Measurements from ENCODE around the gene SNX21. TPM values are rescaled to one million over a fixed set of nuclear protein-coding genes. Genes with fewer than 3 reads are reported as not detected.
A peak's percentile ranks its signal among the peaks of the same experiment; 100 is the strongest.

The SNX21 gene
- total RNA-seq, 8 experiments from 2014 or later: 7.6 to 42.1 (median 15.8) TPM

DNA sequence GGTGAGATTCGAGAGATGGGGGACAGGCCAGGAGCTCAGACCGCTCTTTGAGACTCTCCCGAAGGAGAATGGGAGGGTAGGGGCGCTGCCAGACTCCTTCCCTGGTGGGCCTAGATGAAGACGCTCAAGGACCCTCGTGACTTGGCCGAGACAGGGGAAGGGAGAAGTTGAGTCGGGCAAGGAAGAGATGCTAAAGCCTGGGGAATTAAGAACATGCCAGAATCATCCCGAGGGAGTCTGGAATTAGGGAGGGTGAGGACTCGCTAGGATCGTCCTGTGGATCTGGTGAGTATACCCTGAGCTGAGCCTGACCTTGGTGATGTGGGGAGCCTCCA, 20.6 kb upstream of the SNX21 start:
- in situ Hi-C loops (cut with MboI; ENCODE audit: low pct_unique_long_range_greater_than_20kb in 2 of 9, low sequenced_read_pairs in 9 of 9, unreplicated experiment in 9 of 9): no loop called here
- no peak for ATAC-seq (replicated peaks in 6 of 8)
- H3K4me3 ChIP-seq: peak overlapping the region in 4 of 5 donors; percentile 30 to 62 (median 44)
- 0% methylated on average over 2 to 4 of the region's 11 CpGs; no CpG with 5 or more reads in 8 of the 10 experiments for WGBS, 10 experiments
- H3K4me1 ChIP-seq (replicated peaks in 1 of 2): peaks cover 0 to 6% of the 10 kb centered on the region in 2 donors
- H3K27ac ChIP-seq: peak overlapping the region in 1 of 2 donors; percentile 50

- H3K4me3 ChIP-seq: peak overlapping the region in 1 of 5 donors; percentile 62
- in situ Hi-C loops (cut with MboI; ENCODE audit: low pct_unique_long_range_greater_than_20kb in 2 of 9, low sequenced_read_pairs in 9 of 9, unreplicated experiment in 9 of 9): no loop called here
- peaks cover 0 to 6% of the 10 kb centered on the region in 2 donors for H3K4me1 ChIP-seq (replicated peaks in 1 of 2)
- no peak overlapping the region for H3K27ac ChIP-seq
- no peak for ATAC-seq (replicated peaks in 6 of 8)
- WGBS, 10 experiments: 20 to 65% (median 52%) methylated on average over 2 to 6 of the region's 7 CpGs; no CpG with 5 or more reads in 5 of the 10 experiments
These were observed 20.1 kb upstream of the SNX21 start for GRCh38 chr20:45813489-45813888.

GRCh38 chr20:45814314-45814713, 19.3 kb upstream of the SNX21 start:
- H3K4me1 ChIP-seq (replicated peaks in 1 of 2): peaks cover 0 to 6% of the 10 kb centered on the region in 2 donors
- in situ Hi-C loops (cut with MboI; ENCODE audit: low pct_unique_long_range_greater_than_20kb in 2 of 9, low sequenced_read_pairs in 9 of 9, unreplicated experiment in 9 of 9): no loop called here
- ATAC-seq (replicated peaks in 6 of 8): no peak
- 80 to 100% (median 100%) methylated on average over 1 of the region's 3 CpGs; no CpG with 5 or more reads in 3 of the 10 experiments for WGBS, 10 experiments
- no peak overlapping the region for H3K4me3 ChIP-seq
- no peak overlapping the region for H3K27ac ChIP-seq

DNA sequence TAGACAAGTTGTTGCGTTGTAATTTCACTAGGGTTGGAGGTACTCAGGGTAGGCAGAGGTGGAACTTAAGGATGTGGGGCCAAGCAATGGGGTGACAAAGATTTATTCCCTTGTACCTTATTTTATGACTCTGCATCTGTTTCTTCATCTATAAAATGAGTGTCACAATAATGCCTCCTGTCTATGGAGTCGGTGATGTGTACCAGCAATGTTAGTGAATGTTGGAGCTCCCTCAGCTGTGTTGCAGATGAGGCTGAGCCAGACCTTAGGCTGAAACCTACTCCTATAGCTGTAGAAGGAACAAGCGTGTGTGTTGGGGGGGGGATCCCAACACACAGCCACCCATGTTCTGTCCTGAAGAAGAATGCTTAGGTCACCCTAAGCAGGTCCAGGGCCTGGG, 16.6 kb upstream of the SNX21 start:
- in situ Hi-C loops (cut with MboI; ENCODE audit: low pct_unique_long_range_greater_than_20kb in 2 of 9, low sequenced_read_pairs in 9 of 9, unreplicated experiment in 9 of 9): no loop called here
- Histone ChIP-seq H3K4me3 (no peak overlapping the region), H3K4me1 (replicated peaks in 1 of 2) (peaks cover 0 to 2% of the 10 kb centered on the region in 2 donors), H3K27ac (no peak overlapping the region)
- ATAC-seq (replicated peaks in 6 of 8): no peak
- 83 to 100% (median 100%) methylated on average over 1 to 2 of the region's 3 CpGs; no CpG with 5 or more reads in 3 of the 10 experiments for WGBS, 10 experiments

GRCh38 chr20:45817376-45818194, 16.0 kb upstream of the SNX21 start:
- ATAC-seq (replicated peaks in 6 of 8): peak in 2 of 8 experiments; percentile 24 to 25
- WGBS, 10 experiments: 16 to 89% (median 51%) methylated on average over 1 to 5 of the region's 9 CpGs; no CpG with 5 or more reads in 3 of the 10 experiments
- H3K27ac ChIP-seq: no peak overlapping the region
- peaks cover 0 to 2% of the 10 kb centered on the region in 2 donors for H3K4me1 ChIP-seq (replicated peaks in 1 of 2)
- in situ Hi-C loops (cut with MboI; ENCODE audit: low pct_unique_long_range_greater_than_20kb in 2 of 9, low sequenced_read_pairs in 9 of 9, unreplicated experiment in 9 of 9): no loop called here
- H3K4me3 ChIP-seq: no peak overlapping the region

DNA sequence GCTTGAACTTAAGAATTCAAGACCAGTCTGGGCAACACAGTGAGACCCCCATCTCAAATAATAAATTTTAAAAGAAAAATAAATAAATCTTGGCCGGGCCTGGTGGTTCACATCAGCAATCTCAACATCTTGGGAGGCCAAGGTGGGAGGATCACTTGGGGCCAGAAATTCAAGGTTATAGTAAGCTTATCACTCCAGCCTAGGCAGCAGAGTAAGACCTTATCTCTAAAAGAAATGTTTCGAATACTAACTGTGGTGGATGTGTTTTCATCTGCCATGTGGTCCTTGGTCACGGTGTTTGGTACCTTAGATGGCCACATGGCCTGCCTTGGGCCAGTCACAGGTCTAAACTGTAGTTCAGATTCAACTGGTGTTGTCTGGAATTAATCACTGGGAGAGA, 15.4 kb upstream of the SNX21 start:
- WGBS, 10 experiments: 60 to 100% (median 100%) methylated on average over 1 to 3 of the region's 3 CpGs; no CpG with 5 or more reads in 3 of the 10 experiments
- ATAC-seq (replicated peaks in 6 of 8): no peak
- H3K4me1 ChIP-seq (replicated peaks in 1 of 2): peaks cover 0 to 2% of the 10 kb centered on the region in 2 donors
- in situ Hi-C loops (cut with MboI; ENCODE audit: low pct_unique_long_range_greater_than_20kb in 2 of 9, low sequenced_read_pairs in 9 of 9, unreplicated experiment in 9 of 9): no loop called here
- H3K4me3 ChIP-seq: no peak overlapping the region
- H3K27ac ChIP-seq: no peak overlapping the region

DNA sequence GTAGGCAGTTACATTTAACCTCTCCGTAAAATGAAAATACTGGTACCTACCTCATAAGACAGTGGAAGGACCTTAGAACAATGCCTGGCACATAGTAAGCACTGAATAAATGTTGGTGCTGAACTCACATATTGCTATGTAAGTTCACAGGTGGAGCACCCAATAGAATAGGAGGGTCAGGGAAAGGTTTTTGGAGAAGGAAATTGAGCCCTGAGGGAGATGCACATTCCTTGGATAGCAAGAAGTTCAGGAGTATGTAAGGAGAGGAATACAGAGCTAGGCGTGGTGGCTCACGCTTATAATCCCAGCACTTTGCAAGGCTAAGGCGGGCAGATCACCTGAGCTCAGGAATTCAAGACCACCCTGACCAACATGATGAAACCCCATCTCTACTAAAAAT, 14.1 kb upstream of the SNX21 start:
- ATAC-seq (replicated peaks in 6 of 8): peak in 1 of 8 experiments; percentile 27
- Histone ChIP-seq H3K4me1 (replicated peaks in 1 of 2) (no peaks in the 10 kb centered on the region), H3K4me3 (no peak overlapping the region), H3K27ac (no peak overlapping the region)
- in situ Hi-C loops (cut with MboI; ENCODE audit: low pct_unique_long_range_greater_than_20kb in 2 of 9, low sequenced_read_pairs in 9 of 9, unreplicated experiment in 9 of 9): no loop called here
- WGBS, 10 experiments: 81 to 100% (median 90%) methylated on average over 1 to 4 of the region's 4 CpGs; no CpG with 5 or more reads in 4 of the 10 experiments

DNA sequence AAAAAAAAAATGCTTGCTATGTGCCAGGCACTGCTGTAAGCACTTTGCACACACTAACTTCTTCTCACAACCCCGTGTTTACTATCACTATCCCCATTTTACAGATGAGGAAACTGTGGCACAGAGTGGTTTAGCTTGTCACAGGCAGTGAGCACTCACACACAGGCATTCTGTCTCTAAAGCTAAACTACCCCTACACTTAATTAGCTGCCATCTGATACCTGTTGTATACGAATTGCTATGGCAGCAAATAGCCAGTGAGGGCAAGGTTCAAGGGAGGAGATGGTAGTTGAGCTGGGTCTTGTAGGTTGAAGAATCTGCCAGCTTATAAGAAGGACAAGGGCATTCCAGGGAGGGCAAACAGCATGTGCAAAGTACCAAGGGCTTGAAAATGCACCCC, 11.7 kb upstream of the SNX21 start:
- Histone ChIP-seq H3K27ac (no peak overlapping the region), H3K4me3 (no peak overlapping the region), H3K4me1 (replicated peaks in 1 of 2) (no peaks in the 10 kb centered on the region)
- WGBS, 10 experiments: 20 to 100% (median 80%) methylated on average over 1 to 2 of the region's 2 CpGs; no CpG with 5 or more reads in 3 of the 10 experiments
- no peak for ATAC-seq (replicated peaks in 6 of 8)
- in situ Hi-C loops (cut with MboI; ENCODE audit: low pct_unique_long_range_greater_than_20kb in 2 of 9, low sequenced_read_pairs in 9 of 9, unreplicated experiment in 9 of 9): no loop called here

GRCh38 chr20:45822857-45823256, 10.7 kb upstream of the SNX21 start:
- 40 to 86% (median 67%) methylated on average over 1 to 10 of the region's 24 CpGs; no CpG with 5 or more reads in 4 of the 10 experiments for WGBS, 10 experiments
- peak in 6 of 8 experiments; percentile 21 to 74 (median 58) for ATAC-seq (replicated peaks in 6 of 8)
- Histone ChIP-seq H3K4me1 (replicated peaks in 1 of 2) (no peaks in the 10 kb centered on the region), H3K27ac (no peak overlapping the region), H3K4me3 (no peak overlapping the region)
- in situ Hi-C loops (cut with MboI; ENCODE audit: low pct_unique_long_range_greater_than_20kb in 2 of 9, low sequenced_read_pairs in 9 of 9, unreplicated experiment in 9 of 9): no loop called here

GRCh38 chr20:45823949-45824835, 9.4 kb upstream of the SNX21 start:
- peak in 7 of 8 experiments; percentile 8 to 65 (median 16) for ATAC-seq (replicated peaks in 6 of 8)
- Histone ChIP-seq H3K4me1 (replicated peaks in 1 of 2) (no peaks in the 10 kb centered on the region), H3K4me3 (no peak overlapping the region), H3K27ac (no peak overlapping the region)
- in situ Hi-C loops (cut with MboI; ENCODE audit: low pct_unique_long_range_greater_than_20kb in 2 of 9, low sequenced_read_pairs in 9 of 9, unreplicated experiment in 9 of 9): no loop called here
- 7 to 71% (median 34%) methylated on average over 3 to 21 of the region's 57 CpGs; no CpG with 5 or more reads in 1 of the 10 experiments for WGBS, 10 experiments

DNA sequence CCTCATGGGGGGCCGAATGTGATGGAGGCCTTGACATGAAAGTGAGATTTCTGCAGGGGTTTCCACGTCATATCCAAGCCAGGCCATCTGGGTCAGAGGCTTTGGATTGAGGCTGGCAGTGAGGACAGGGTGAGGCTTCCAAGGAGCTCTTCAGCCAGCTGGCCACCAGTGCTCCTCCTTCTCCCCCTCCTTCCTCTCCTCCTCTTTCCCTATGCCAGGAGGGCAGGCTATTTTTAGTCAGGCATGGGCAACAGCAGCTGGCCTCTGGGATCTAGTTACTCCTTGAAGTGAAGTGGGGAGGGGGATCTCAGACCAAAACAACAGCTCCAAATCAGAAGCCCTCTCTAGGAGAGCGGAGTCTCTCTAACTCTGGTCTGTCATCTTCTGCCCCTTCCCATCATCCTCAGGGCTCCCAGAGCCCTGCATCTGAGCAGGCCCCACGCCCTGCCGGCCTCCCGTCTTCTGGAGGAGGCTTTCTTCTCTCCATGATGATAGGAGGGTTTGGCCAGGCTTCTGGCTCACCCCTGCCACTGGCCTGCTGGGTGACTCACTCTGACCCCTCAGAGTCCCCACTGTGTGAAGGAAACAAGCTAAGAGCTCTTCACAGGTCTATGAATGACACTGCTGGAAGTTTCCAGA, 7.1 kb upstream of the SNX21 start:
- no peak overlapping the region for H3K4me3 ChIP-seq
- H3K4me1 ChIP-seq (replicated peaks in 1 of 2): no peaks in the 10 kb centered on the region
- in situ Hi-C loops (cut with MboI; ENCODE audit: low pct_unique_long_range_greater_than_20kb in 2 of 9, low sequenced_read_pairs in 9 of 9, unreplicated experiment in 9 of 9): no loop called here
- peak in 7 of 8 experiments; percentile 9 to 71 (median 35) for ATAC-seq (replicated peaks in 6 of 8)
- H3K27ac ChIP-seq: no peak overlapping the region
- WGBS, 10 experiments: 10 to 63% (median 34%) methylated on average over 2 to 4 of the region's 6 CpGs; no CpG with 5 or more reads in 4 of the 10 experiments

DNA sequence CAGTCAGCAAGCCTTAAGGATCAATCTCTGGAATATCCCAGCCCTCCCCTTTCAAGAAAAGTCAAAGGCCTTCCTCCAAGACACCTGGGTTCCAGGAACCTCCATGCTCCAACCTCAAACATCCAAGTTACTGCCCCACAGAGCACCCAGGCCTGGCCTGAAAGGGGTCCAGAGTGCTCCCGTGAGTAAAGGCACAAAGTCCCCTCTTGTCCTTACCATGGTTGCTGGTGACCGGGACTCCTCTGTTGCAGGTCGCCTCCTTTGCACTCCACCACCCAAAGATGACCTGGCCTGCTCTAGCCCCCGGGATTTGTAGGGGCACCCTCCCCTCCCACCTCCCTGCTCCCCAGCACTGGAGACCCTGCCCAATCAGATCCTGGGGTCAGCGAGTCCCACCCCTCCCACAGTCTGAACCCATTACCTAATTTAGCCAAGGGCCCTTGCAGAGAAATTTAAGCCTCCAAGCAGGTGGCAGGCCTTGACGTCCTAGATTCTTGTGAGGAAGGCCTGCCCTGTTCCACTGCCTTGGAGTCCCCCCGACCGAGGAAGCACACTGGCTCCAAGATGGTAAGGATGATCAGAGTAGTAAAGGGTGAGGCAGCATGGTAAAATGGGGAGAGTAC, 6.5 kb upstream of the SNX21 start, which contains the start of gene TNNC2:
Gene TNNC2 (minus strand): TSS at position 283 of the 623 bp plus-strand sequence. CDS start 64 bp downstream, at position 219.
- WGBS, 10 experiments: 50 to 100% (median 81%) methylated on average over 1 to 3 of the region's 8 CpGs; no CpG with 5 or more reads in 6 of the 10 experiments
- ATAC-seq (replicated peaks in 6 of 8): no peak
- Histone ChIP-seq H3K4me3 (no peak within 1 kb of the TSS), H3K27ac (no peak within 1 kb of the TSS), H3K4me1 (replicated peaks in 1 of 2) (no peaks in the 10 kb centered on the region)
- in situ Hi-C loops (cut with MboI; ENCODE audit: low pct_unique_long_range_greater_than_20kb in 2 of 9, low sequenced_read_pairs in 9 of 9, unreplicated experiment in 9 of 9): no loop called here
